NCI-H1417 (cell line): Measurements from ENCODE around the gene CECR2.

Experiments
- DNase-seq, 3 experiments: peaks; one replicate each; lab custom pipeline; 2025; lab: John Stamatoyannopoulos, UW

The CECR2 gene

DNA sequence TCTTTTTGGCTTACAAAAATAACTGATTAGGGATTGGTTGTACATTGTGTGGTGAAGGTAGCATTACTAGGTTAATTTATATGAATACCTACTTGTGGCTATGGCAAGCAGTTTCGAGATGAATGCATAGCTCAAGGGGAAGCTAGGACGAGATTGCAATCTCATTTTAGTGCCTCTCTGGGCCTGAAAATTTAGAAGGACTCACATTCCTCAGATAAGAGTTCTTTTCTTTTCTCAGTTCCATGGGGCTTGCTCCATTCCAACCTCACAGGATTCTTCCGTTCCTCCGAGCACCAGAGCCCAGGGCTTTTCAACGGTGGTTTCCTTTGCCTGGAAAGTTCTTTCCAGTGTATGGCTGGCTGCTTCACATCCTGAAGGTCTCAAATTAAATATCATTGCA lies 82.1 kb downstream of the CECR2 start:
- no peak for DNase-seq

DNA sequence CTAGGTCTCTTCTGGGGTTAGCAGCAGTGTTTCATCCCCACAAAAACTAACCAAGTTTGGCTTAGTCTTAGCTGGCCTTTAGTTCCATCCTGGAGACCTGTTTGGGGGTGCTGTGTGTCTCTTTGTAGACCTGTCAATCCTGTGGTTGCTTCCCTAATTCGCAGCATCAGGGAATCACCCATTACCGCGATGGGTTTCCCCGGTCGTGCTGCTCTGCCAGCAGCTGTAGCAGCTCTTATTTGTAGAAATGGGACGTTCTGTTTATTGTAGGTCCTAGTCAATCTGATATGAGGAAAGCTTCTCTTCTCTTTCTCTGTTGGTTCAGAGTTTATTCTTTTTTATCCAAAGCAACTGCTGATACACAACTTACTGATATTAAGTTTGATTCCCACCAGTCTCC lies 91.6 kb downstream of the CECR2 start:
- no peak for DNase-seq

DNA sequence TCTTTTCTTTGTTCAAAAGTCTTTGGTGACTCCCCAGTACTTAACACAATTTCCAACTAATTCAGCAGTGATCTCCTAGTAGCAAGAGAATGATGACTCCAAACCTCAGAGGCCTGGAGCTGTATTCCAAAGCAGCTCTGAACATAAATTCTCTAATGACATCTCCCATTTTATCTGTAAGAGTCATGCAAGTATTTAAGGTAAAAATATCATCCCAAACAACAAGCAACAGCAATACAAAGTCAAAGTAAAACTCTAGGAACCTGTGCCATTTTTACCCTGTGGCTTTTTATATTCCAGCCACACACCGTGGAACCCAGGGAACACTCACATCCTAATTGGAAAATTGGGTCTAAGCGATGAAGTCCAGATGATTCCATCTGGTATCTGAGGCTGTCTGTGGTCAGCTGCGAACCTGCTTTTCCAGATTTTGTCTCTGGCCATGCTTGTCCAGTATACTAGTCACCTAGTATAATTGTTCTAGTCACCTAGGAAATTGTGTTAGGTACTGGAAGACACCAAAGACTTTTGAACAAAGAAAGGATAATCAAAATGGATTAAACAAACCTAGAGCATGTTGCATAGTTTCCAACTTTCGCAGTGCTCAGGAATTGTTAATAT lies 101.7 kb downstream of the CECR2 start:
- DNase-seq: no peak

DNA sequence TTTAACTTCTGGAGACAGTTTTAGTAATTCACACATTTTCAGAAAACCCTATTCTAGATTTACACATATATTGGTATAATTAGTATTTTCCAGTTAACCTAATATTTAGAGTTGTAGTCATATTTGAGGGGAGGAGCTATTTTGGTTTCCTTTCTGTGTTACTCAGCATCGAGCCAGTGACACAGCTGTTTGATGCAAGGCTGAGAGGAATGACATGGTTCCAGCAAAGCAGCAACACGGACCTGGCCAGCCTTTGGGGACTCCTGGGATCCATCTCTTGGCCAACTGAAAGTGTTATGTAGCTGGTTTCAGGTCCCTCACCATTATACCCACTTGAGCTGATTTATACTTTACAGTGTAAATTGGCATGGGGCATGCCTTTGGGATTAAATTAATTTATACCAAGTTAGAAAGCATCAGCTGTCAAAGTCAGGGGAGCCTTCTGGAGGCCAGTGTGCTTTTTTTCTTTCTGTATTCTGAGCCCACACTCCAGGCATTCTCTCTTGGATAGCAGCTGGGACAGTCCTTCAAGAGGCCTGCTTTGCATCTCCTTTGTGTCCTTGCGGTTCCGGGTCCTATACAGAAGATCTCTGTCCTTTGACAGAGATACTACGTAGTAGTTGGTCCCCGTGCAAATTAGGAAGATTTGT lies 102.8 kb downstream of the CECR2 start:
- no peak for DNase-seq

DNA sequence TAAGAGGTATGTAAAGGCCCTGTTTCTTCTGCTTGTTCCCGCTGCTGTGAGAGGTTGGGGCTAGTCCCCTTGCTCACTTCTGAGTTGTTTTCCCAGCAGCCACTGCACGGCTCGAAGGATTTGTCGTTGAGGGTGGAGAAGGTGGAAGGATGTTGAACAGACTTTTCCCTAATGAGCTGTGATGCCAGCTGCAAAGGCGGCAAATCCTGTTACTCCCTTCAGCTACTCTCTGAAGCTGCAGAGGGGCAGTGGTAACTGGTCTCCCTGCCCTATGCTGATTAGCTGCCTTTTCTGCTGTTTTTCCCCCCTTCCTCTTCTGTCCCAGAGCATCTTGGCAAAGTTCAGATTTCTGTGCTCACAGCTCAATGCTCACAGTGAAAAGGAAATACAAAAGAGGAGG lies 103.7 kb downstream of the CECR2 start:
- DNase-seq: no peak

DNA sequence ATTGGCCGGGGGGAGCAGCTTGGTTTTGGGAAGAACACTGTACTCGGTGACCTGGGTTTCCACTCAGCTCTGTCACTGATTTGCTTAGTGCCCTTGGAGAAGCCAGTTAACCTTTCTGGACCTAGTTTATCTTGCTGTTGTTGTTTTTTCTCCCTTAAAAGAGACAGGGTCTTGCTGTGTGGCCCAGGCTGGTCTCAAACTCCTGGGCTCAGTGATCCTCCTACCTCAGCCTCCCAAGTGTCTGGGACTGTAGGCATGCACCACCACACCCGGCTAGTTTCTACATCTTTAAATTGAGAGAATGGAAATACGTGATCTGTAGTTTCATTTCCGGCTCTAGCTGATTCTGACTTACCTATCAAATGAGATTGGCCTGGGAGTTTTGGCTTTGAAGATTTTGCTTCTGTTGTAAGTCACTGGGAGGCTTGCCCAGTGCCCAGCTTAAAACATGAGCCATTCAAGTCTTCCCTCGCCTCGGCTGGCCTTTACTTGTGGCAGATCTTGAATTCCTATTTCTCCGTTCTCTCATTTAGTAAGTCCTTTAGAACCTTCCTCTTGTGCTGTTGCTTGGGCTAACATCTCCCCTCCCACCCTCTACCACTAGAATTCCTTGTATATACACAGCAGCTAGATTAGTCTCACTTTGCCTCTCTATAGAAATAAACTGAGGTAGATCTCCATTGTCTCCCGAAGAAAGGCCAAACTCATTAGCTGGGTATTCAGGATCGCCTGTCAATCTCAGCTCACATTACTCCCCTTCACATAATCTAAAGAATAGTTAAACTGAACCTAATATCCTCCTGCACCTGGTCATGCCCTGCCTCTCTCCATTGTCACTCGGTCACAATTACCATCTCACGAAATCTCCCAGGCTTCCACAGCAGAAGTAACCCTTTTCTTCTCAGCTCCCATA lies 106.3 kb downstream of the CECR2 start:
- DNase-seq: peak in 1 of 3 experiments; percentile 22

DNA sequence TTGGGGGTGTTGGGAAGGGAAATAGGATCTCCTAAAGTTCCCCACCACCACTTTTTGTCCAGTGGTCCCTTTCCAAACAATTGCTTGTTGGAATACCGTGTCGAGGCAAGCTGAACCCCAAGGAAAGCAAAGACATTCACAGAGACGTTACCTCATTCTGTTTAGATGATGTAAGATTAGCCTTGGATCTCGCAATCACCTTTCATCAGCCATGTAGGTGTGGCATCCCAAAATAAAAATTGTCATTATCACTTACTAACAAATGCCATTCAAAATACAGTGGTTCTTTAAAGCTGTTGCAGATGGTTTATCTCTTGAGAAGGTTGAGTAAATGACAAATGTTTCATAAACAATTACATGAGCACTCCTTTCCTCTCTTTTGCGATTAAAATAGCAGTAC lies 107.6 kb downstream of the CECR2 start:
- DNase-seq: no peak

DNA sequence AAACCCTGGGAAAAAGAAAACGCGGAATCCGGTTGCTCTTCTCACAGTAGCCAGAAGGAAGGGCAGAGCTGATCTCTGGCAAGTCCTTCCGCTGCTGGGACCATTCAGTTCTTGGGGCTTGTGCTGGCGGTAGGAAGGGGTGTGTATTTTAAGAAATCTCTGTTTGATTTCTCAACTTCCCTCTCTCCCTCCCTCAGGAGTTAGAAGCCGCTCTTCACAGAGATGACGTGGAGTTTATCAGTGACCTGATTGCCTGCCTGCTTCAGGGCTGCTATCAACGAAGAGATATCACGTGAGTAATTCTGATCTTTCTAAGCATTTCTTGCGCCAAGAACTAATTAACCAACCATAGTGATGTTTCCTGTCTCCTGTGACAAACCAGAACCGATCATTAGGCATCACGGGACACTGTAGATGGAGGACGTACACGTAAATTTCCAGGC lies 108.2 kb downstream of the CECR2 start:
- DNase-seq: no peak

DNA sequence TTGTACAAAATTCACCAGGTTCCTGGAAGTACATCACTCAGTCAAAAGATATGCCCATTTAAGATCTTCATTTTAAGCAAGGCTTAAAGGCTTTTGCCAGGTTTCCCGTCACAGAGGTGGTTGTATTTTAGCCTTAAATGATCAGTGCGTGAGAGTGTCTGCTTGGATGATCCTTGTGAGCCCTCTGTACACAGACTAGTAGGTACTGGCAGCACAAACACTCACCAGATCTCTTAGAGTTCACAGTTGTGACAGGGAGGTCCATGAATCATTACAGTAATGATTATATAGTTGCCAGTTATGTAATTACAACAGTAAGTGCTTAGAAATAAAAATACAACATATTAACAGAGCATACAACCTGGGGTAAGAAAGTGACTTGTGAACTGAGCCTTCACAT lies 109.9 kb downstream of the CECR2 start:
- peak in 1 of 3 experiments; percentile 57 for DNase-seq

DNA sequence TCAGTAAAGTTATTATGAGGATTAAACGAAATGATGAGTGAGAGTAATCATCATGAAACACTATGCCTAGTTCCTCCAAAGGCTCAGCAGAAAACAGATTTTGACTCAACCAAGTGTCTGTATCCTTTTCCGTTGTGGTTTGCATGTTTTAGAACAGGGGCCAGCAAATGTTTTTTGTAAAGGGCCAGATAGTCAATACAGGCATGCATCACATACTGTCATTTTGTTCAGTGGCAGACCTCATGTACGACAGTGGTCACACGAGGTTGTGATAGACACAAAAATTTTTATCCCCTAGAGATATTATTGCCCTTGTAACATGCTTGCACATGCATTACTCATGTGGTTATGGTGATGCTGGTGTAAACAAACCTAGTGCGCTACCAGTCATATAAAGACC lies 112.2 kb downstream of the CECR2 start:
- DNase-seq: no peak

DNA sequence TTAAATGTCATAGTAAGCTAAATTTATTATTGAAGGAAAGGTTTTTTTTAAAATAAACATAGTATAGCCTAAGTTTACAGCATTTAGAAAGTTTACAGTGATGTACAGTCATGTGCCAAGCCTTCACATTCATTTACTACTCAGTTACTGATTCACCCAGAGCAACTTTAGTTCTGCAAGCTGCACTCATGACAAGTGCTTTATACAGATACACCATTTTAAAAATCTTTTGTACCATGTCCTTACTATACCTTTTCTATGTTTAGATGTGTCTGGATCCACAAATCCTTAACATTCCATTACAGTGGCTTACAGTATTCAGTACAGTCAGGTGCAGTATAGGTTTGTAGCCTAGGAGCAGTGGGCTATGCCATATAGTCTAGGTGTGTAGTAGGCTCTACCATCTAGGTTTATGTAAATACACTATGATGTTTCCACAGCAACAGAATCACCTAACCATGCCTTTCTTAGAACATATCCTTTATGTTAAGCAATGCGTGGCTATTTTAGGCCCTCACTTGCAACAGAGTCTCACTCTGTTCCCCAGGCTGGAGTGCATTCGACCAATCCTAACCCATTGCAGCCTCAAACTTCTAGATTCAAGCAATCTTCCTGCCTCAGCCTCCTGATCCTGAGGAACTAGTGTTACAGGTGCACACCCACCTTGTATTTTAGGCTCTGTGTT lies 114.6 kb downstream of the CECR2 start:
- DNase-seq: no peak

DNA sequence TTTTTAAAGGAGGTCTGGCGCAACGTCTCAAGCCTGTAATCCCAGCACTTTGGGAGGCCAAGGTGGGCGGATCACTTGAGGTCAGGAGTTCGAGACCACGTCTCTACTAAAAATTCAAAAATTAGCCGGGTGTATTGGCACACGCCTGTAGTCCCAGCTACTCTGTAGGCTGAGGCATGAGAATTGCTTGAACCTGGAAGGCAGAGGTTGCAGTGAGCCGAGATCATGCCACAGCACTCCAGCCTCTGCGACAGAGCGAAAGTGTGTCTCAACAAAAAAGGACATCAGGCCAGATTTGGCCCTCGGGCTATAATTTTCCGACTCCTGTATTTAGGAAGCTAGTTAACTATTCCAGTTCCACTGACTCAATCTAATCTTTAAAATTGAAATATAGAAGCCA lies 115.3 kb downstream of the CECR2 start:
- no peak for DNase-seq

DNA sequence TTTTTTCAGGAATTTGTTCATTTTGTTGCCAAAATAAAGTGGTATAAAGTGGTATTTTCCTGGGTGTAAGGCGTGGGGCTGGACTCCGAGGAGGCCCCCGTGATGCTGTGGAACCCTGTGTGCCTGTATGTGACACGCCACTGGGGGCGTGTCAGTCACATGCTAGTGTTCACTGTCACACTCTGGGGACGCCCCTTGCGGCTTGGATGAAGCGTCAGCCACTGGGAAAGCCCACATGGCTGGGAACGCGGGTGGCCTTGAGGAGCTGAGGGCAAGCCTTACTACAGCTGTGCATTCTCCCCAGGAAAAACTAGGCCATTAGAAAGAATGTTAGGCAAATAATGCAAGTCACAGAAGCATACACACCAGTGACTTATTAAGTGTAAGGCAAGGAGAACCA lies 117.1 kb downstream of the CECR2 start:
- DNase-seq: no peak

DNA sequence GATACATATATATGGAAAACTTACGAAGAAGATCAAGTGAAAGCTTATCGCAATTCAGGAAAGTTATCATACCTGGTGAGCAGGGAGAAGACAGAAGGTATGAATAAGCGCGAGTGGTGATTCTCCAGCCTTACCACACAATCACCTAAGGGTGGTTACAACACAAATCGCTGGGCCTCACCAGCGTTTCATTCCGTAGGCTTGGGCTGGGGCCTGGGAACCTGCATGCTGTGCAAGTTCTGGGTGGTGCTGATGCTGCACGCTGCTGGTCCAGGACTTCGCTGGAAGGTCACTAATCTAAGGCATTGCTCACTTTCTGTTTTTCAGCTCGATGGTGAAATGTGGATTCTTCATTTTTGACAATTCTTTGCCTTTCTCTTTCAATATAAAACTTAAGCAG lies 117.5 kb downstream of the CECR2 start:
- DNase-seq: no peak

DNA sequence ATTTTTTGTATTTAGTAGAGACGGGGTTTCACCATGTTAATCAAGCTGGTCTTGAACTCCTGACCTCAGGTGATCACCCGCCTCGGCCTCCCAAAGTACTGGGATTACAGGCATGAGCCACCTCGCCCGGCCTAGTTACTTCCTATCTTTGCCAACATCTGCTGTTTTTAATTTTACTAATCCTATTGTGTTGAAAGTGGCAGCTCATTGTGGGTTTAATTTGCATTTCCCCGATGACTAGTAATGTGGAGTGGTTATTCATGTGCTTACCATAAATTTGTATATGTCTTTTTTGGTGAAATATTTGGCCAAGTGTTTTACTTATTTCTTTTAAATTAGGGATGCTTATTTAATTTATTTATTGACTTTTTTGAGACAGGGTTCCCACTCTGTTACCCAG lies 119.8 kb downstream of the CECR2 start:
- DNase-seq: no peak

DNA sequence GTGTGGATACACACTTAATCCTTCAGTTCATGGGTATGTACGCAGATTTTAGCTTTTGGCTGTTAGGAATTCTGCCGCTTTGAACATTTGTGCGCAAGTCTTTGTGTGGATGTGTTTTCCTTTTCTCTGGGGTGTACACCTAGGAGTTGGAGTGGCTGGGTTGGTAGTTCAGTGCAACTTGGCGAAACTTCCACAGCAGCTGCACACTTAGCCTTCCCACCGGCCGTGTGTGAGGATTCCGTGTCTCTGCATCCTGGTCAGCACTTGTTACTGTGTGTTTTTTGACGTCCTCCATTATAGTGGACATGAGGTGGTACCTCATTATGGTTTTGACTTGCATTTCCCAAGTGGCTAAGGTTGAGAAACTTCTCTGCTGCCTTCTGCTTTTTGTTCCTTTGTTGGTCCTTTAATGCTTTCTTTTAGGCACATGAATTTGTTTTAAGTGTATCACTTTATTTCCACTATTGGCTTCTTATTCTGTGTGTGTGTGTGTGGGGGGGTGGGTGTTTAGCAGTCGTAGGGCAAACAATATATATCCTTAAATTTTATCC lies 121.9 kb downstream of the CECR2 start:
- no peak for DNase-seq

DNA sequence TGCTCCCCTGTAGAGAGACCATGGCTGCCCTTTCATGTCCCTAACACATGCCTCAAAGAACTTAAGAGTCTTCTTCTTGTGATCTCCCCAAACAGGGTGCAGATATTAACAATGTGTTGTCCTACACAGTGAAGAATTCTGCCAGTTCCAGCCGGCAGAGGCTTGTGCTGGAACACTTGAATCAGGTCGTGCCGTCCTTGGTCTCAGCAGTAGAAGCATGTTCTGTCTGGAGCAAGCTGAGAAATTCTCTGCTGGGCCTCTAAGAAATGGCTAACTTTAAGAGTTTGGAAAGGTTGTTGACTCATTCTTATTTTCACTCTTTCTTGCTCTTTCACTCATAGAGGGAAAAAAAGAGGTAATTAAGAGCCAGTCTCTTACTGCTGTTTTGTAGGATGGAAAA lies 123.0 kb downstream of the CECR2 start:
- no peak for DNase-seq

DNA sequence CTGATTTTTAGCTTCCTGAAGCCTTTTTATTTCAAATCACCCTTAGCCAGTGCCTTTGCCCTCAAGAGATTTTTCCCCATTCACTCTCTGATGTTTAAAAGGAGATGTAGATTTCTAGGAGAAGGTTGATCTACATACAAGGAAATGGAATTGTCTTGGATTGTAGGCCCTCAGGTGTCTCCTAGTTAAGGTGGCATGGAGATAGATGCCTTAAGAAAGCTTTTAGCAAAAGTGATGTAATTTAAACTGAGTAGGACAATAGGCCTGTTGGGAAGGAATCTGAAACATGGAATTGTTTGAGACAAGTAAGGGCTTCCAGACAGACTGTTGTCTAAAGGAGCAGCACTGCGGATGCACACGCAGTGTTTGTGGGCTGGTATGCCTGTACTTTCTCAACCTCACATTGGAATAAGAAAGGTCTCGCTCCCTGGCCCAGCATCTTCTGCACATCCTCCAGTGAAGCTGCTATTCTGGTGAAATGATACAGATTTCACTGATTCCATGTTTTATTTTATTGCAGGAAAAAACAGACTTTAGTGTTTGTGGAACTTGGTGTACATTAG lies 124.2 kb downstream of the CECR2 start:
- DNase-seq: no peak

DNA sequence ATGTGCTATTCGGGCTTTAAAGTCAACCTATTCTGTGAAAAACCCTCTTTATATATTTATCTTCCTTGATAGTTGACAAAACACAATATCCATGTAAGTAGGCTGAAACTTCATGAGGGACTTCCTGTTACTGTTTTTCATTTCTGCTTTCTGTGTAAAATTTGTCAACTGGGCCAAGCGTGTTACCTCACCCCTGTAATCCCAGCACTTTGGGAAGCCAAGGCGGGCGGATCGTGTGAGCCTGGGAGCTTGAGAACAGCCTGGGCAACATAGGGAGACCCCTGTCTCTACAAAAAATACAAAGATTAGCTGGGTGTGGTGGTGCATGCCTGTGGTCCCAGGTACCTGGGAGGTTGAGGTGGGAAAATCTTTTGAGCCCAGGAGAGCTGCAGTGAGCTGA lies 127.6 kb downstream of the CECR2 start:
- DNase-seq: no peak

DNA sequence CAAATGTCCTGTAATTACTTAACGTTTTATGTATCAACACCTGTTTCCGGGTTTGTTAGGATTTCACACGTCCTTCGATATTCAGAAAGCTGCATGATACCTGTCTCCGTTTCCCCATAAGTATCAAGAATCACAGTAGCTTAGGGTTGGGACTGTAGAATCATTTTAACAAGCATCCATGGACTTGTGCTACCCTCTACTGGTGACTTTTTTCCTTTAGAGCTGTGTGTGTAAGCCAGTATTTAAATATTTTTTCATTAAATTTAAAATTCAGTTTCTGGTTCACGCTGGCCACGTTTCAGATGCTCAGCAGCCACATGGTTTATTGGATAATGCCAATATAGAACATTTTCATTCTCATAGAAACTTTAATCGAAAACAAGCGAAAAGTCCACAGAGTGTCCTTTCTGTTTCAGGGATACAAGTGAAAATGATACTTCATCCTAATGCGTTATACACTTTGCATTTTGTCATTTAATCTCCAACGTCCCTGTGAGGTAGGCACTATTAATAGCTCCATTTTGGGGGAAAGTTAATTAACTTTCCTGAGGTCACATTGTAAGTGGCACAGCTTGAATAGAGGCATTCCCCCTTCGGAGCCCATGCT lies 132.5 kb downstream of the CECR2 start:
- peak; percentile 26 to 83 (median 40) for DNase-seq

DNA sequence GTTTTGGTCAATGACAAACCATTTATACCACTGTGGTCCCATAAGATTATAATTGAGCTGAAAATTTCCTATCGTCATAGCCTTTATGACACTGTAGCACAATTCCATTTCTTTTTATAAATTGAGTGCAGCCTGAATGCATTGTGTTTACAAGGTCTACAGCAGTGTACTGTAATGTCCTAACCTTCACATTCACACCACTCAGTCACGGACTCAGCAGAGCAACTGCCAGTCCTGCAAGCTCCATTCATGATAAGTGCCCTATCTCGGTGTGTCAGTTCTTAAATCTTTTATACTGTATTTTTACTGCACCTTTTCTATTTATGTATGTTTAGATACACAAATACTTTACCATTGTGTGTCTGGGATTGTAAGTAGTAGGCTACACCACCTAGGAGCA lies 138.8 kb downstream of the CECR2 start:
- DNase-seq: no peak
